ENCODE results near the gene ARMC9.

ARMC9 gene

GRCh38 chr2:231200805-231201474 lies 2.5 kb downstream of the ARMC9 start:
- DNase-seq (ENCODE audit: low read depth in 2 of 2, low spot score in 1 of 2): no peak

DNA sequence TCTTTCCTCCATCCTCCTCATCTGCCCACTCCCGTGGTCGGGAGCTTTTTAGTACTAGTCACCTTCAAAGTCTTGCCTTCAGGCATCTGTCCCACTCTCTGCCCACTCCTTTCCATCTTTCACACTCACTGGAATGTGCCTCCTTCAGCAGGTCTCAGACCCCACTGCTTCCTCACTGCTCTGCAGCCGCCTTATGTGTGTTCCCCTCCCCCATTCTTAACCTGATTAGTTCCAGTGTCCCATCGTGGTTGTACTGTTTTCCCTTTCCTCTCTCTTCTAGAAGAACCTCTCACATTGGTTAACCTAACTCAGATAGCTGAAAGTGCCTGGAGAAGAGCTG lies 3.0 kb downstream of the ARMC9 start:
- no peak for DNase-seq (ENCODE audit: low read depth in 2 of 2, low spot score in 1 of 2)

GRCh38 chr2:231203087-231203486 lies 4.7 kb downstream of the ARMC9 start:
- no peak for DNase-seq (ENCODE audit: low read depth in 2 of 2, low spot score in 1 of 2)

DNA sequence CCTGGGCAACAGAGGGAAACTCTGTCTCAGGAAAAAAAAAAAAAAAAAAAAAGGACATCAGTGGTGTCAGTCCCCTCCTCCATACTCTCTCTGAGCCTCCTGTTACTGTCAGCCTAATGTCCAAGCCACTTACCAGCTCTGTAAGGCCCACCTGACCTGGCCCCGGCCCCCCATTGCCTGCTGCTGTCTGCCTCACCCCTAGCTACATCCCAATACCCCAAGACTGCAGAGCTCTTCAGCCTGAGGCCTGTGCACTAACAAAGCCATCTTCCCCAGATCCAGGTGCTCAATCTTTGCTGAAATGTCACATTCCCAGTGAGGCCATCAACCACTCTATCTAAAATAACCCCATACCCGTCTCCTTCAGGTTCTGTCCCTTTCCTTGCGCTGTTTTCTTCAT lies 5.7 kb downstream of the ARMC9 start:
- DNase-seq (ENCODE audit: low read depth in 2 of 2, low spot score in 1 of 2): no peak

DNA sequence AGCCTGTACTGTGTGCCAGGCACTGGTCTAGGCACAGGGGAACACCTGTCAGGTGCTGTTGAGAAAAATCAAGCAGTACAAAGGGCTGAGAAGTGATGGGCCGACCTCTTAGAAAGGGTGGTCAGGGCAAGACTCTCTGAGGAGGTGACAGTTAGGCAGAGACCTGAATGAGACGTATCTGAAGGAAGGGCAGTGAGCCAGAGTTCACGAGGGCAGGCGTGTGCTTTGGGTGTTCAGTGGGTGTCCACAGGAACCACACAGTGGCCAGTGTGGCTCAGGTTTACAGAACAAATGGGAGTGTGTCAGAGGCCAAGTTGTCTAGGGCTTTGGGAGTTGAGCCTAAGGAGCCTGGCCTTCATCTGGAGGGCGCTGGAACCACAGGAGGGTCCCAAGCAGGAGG lies 6.2 kb downstream of the ARMC9 start:
- no peak for DNase-seq (ENCODE audit: low read depth in 2 of 2, low spot score in 1 of 2)

- no peak for DNase-seq (ENCODE audit: low read depth in 2 of 2, low spot score in 1 of 2)
Observed at GRCh38 chr2:231207734-231208133, 9.3 kb downstream of the ARMC9 start.

DNA sequence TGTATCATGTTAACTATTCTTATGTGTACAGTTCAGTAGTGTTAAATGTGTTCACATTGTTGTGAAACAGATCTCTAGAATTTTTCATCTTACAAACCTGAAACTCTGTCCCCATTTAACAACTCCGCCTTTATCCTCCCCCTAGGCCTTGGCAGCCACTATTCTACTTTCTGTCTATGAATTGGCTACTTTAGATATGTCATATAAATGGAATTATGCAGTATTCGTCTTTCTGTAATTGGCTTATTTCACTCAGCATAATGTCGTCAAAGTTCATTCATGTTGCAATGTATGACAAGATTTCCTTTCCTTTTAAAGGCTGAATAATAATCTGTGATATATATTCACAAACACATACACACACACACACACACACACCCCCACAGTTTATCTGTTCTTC lies 12.4 kb downstream of the ARMC9 start:
- no peak for DNase-seq (ENCODE audit: low read depth in 2 of 2, low spot score in 1 of 2)

GRCh38 chr2:231211486-231211885 lies 13.1 kb downstream of the ARMC9 start:
- no peak for DNase-seq (ENCODE audit: low read depth in 2 of 2, low spot score in 1 of 2)

GRCh38 chr2:231212329-231212845 lies 14.0 kb downstream of the ARMC9 start:
- no peak for DNase-seq (ENCODE audit: low read depth in 2 of 2, low spot score in 1 of 2)

GRCh38 chr2:231213931-231214642 lies 15.7 kb downstream of the ARMC9 start:
- no peak for DNase-seq (ENCODE audit: low read depth in 2 of 2, low spot score in 1 of 2)

- DNase-seq (ENCODE audit: low read depth in 2 of 2, low spot score in 1 of 2): no peak
Observed at GRCh38 chr2:231218366-231218765, 19.9 kb downstream of the ARMC9 start.

DNA sequence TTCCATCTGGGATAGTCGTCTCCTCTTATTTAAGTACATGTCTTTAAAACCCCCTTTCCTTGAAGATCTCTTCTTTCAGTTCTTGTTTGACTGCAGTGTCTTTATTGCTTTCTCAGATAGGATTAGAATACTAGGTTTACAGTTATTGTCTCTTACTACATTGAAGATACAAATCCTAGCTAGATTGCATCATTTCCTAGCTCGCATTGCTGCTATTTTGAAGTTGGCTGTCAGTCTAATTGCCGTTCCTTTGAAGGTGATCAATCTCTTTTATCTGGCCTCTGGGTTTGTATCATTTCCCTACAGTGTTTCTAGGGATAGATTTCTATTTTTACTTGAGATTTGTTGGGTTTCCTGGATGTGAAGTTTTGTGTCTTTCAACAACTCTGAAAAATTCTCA lies 20.9 kb downstream of the ARMC9 start:
- DNase-seq (ENCODE audit: low read depth in 2 of 2, low spot score in 1 of 2): no peak

- no peak for DNase-seq (ENCODE audit: low read depth in 2 of 2, low spot score in 1 of 2)
Observed at GRCh38 chr2:231221761-231222160, 23.3 kb downstream of the ARMC9 start.

GRCh38 chr2:231222318-231223000 lies 24.0 kb downstream of the ARMC9 start:
- no peak for DNase-seq (ENCODE audit: low read depth in 2 of 2, low spot score in 1 of 2)

DNA sequence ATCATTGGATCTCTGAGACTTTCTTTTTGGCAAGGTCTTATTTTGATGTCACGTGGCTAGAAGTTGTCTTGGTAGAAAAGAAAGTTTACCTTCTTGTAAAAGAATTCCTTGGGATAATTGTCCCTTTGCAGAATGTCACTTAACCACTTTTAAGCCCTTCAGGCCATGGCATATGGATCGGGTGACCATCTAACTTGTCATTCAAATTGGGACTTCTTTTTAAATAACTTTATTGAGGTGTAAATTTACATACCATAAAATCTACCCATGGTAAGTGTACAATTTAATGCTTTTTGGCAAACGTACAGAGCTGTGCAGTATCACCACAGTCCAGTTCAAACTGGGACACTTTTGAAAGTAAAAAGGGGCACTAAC lies 24.6 kb downstream of the ARMC9 start:
- DNase-seq (ENCODE audit: low read depth in 2 of 2, low spot score in 1 of 2): no peak

DNA sequence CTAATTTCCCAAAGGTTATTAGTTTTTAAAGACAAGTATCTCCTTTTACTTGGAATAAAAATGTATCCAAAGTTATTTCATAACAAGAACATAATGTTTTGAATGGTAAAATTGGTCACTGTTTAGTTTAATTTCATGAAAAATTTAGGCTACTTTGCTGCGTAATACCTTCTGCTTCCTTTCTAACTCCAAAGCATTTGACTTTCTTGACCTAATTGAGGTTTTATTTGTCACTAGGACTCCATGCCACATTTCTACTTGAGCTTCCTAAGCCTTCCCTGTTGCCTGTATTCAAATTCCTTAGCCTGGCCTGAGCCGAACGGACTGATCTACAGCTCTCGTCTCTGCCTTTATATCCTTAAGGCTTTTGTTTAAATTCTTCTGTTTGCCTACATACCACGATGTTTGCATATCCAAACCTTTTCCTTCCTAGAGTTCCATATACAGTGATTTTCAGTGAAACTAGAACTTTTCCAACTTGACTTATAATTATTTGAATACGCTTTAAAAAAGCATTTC lies 25.1 kb downstream of the ARMC9 start:
- DNase-seq (ENCODE audit: low read depth in 2 of 2, low spot score in 1 of 2): no peak

- no peak for DNase-seq (ENCODE audit: low read depth in 2 of 2, low spot score in 1 of 2)
Observed at GRCh38 chr2:231227310-231228162, 29.1 kb downstream of the ARMC9 start.

DNA sequence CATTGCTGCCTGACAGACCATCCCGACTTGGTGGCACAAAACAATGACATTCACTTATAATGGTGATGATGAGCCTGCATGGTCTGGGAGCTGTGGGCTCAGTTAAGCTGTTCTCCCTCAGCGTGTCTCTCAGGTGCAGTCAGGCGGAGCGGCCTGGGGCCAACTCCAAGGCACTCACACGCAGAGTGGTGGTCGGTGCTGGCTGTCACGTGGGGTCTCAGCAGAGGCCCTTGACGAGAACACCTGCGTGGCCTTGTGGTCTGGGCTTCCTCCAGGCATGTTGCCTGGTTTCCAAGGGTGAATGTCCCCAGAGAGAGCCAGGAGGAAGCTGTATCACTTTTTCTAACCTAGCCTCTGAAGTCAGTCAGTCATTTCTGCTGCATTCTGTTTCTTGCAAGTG lies 29.8 kb downstream of the ARMC9 start:
- DNase-seq (ENCODE audit: low read depth in 2 of 2, low spot score in 1 of 2): no peak

DNA sequence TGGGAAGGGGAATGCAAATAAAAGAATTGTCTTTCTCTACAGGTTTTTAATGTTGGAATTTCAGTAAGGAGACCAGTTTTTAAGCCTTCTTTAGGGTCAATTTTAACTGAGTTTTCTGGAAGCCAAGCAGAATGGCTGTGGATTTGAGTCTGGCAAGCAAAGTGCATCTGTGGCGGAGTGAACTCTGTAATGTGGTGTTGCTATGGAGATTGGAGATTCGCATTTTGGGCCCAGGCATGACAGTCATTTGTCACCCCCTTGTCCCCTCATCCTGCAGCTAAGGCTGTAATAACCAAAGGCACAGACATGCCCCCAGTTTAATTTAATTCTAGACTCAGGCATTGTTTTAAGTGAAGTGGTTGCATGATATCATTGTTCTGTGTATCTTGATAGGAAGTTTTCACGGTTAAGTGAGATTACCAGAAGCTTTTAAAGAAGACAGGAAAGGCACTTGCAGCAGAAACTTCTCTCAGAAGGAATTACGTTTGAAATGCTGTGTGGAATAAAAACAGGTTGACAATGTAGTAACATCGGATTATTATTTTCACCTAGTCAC lies 30.6 kb downstream of the ARMC9 start:
- no peak for DNase-seq (ENCODE audit: low read depth in 2 of 2, low spot score in 1 of 2)

GRCh38 chr2:231235217-231235616 lies 36.8 kb downstream of the ARMC9 start:
- DNase-seq (ENCODE audit: low read depth in 2 of 2, low spot score in 1 of 2): no peak

- DNase-seq (ENCODE audit: low read depth in 2 of 2, low spot score in 1 of 2): no peak
Observed at GRCh38 chr2:231238689-231239088, 40.3 kb downstream of the ARMC9 start.
